Esophagus muscularis mucosa (tissue), 3 donors: ENCODE results near the gene CNTNAP2.

Source experiments
- POLR2AphosphoS5 ChIP-seq, 2 donors: sonication (generic); formaldehyde crosslinking; IDR thresholded peaks; one replicate each; pipeline ENCODE4 v1.6.1; 2017; ENCODE audit warnings: antibody characterized with exemption in 2 of 2
- TF ChIP-seq, protein P1 (sequence below), 3 experiments: fragments of 200-600 bp in 2 of 3; fragments of 450-650 bp in 1 of 3; sonication (generic) in 2 of 3; IDR thresholded peaks; one replicate each; pipeline ENCODE4 v1.5.1; 2017 to 2019; ENCODE audit warnings: antibody characterized with exemption in 3 of 3, mild to moderate bottlenecking in 2 of 3, moderate library complexity in 1 of 3

DNA sequence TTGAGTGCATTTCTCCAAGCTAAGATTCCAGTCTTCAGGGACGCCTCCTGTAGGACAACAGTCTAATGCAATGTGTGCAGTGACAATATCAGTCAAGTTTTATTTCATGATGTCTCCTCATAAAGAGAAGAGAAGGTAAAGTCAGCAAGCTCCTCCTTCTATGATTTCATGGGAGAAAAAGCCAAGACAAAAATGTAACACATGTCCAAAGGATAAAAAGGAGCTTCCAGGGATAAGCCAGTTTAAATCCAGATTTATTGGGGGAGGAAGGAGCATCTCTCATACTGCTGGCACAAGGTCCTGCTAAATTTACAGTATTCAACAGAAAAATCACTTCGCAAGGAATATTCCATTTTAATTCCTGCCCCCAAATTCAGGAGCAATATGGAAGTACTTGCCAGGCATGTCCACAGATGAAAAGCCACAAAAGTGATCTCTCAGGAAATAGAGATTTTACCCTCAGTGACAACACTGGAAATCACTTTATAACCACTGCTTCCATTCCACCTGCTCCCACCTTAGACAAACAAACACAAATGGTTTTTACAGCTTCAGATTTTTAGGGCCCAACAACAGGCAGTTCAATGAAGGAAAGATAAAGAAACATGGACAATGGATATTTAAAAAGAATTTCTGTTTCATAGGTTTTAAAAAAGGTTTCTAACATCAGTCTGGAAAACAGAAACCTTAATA, 1796.5 kb downstream of the CNTNAP2 start:
- TF ChIP-seq, protein P1, sequence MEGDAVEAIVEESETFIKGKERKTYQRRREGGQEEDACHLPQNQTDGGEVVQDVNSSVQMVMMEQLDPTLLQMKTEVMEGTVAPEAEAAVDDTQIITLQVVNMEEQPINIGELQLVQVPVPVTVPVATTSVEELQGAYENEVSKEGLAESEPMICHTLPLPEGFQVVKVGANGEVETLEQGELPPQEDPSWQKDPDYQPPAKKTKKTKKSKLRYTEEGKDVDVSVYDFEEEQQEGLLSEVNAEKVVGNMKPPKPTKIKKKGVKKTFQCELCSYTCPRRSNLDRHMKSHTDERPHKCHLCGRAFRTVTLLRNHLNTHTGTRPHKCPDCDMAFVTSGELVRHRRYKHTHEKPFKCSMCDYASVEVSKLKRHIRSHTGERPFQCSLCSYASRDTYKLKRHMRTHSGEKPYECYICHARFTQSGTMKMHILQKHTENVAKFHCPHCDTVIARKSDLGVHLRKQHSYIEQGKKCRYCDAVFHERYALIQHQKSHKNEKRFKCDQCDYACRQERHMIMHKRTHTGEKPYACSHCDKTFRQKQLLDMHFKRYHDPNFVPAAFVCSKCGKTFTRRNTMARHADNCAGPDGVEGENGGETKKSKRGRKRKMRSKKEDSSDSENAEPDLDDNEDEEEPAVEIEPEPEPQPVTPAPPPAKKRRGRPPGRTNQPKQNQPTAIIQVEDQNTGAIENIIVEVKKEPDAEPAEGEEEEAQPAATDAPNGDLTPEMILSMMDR (IDR thresholded peaks at IDR 0.05) = no peak
- no peak for TF ChIP-seq POLR2AphosphoS5 (IDR thresholded peaks at IDR 0.05)
